CMK (cell line): ENCODE data around the gene EPYC.

Source experiments
- DNase-seq: peaks from one replicate; pipeline ENCODE4 v3.0.0-alpha.2; 2010; ENCODE audit warnings: low read depth

The EPYC gene

DNA sequence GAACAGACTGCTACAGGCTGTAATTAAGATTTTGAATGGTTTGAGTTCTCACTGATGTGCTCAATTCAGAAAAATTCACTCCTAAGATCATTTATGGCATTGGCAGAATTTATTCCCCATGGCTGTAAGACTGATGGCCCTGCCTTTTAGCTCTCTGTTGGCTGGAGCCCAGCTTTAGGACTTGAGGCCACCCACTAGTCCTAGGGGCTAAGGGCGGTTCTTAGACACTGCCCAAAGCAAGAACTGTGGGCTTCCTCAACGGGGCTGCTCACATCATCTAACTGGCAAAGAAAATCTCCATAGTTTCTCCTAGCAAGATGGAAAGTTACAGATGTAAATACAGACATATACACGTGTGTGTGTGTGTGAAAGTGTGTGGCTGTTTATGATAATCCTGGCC lies 46.4 kb downstream of the EPYC start:
- no peak for DNase-seq

- DNase-seq: no peak
Measured at GRCh38 chr12:90954921-90955320, 49.9 kb downstream of the EPYC start, which contains the start of gene CCER1. Gene CCER1 (minus strand): TSS chr12:90955176. CDS start chr12:90954742, 434 bp downstream.

- no peak for DNase-seq
Measured at GRCh38 chr12:90954428-90954827, 50.3 kb downstream of the EPYC start.

DNA sequence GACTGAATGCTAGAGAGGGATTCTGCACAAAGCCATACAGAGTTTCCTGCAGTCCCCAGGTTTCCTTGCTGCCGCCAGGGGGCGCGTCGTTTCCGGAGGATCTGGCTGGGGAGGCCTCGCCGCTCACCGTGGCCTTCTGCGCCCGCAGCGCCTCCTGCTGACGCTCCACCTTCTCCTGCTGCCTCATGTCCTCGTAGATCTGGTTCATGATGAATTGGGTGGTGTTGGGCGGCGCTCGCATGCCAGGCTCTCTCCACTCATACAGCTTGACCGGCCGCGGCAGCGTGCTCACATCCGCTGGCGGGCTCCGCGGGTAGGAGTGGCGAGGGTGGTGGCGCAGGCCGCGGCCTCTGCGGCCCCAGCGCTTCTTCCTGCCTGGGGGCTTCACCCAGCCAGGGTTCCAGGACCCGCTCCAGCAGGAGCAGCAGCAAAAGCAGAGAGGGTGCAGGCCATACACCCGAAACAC lies 50.8 kb downstream of the EPYC start:
- no peak for DNase-seq

DNA sequence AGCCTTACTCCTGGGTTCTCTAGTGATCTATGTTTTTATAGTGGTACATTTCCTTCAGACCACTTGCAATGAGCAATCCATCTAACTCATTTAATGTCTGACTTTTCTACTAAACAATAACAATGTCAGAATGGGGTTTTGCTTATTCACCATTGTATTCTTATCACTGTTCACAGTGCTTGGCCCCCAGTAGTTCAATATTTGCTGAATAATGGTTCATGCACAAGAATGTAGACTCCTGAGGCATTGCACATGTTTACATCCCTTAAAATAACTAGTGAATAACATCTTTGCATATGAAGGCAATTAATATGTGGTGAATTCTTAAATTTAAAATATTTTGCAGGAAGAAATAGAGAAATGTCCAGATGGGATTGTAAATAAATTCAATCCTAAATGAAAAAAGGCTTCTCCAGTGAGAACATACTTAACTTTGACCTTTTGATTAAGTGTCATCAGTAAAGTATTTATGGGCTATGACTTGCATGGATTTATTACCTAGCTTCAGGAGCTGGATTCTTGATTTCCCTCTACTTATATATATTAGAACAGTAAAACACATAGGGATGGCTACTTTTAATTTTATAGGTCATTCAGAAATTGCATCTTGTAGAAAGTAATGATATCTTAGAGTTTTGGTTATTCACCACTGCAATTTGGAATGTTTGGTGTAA lies 53.2 kb downstream of the EPYC start:
- no peak for DNase-seq

- no peak for DNase-seq
Measured at GRCh38 chr12:90947869-90948268, 56.9 kb downstream of the EPYC start.

DNA sequence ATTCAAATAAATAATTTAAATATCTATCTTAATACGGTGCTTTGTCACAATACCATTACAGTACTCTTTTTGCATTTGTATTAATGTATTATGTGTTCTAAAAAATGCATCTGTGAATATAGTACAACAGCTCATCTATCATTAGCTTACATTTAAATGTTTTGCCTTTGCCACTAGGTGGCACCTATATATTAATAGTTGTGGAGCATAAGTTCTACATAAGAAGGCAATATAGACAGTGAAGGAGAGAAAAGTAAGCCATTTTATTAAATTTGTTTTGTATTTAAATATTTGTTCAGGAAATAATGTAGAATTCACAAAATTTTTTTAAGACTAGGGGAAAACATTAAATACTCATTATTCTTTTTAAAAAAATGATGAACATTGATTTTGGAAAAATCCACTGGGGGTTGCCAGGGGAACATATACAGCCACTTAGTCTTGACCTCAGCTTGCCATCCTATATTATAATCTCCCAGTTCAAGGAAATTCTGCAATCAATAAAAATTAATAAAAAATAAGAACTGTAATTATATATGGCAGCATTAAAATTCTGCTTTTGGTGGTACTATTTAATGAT lies 59.6 kb downstream of the EPYC start:
- no peak for DNase-seq

DNA sequence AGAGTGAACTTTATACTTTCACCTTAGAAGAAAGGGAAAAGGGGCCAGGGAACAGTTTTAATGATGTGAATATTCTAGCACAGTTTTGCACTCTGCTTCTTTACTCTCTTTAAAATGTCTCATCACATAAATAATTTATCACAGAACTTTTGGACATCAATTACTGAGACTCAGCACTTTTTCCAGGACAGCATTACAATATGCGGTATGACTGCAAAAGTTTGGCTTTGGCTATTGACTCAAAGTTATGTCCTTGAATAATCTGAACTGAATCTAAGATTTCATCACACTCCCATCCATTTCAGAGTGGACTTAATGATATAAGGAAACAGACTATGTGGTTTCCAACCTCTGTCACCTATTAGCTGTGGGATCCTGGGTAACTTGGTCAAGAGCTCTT lies 61.5 kb downstream of the EPYC start:
- DNase-seq: no peak

GRCh38 chr12:90940872-90941499 lies 63.8 kb downstream of the EPYC start:
- DNase-seq: no peak

DNA sequence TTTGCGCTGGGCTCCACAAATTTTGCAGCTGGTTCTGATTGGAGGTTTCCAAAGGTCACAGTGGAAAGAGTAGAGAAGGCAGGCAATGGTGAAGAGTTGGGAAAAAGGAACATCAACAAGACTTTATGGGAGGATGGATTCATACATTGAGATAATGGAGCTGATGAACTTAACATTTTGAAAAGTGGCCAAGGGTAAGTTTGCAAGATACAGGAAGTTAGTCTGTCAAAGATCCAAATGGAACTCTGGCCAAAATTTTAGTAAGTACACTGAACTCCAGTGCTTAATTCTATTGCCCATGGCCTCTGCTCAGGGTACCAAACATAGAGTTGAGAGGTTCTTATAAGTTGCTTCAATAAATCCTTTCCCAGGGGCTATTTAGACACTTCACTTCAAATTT lies 65.4 kb downstream of the EPYC start:
- no peak for DNase-seq

- no peak for DNase-seq
Measured at GRCh38 chr12:90938451-90938850, 66.3 kb downstream of the EPYC start.

DNA sequence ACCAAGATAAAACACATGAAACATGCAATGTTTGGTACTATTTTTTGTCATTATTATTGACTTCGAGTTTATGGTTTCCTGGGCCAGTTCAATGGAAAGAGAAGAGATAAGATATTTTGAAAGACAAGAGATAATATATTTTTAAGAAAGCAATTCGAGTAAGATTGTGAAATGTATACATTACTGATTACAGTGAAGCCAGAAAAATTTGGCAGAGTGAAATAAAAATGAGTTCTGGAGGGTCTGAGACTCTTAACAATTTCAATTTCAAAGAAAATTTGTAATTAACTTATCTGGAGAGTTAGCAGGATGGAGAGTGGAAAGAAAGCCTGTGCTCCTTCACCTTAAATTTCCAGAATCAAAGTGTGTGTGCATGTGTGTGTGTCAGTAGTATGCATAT lies 67.1 kb downstream of the EPYC start:
- no peak for DNase-seq

GRCh38 chr12:90936230-90937005 lies 68.4 kb downstream of the EPYC start:
- DNase-seq: no peak

- DNase-seq: no peak
Measured at GRCh38 chr12:90925562-90925961, 79.2 kb downstream of the EPYC start.

DNA sequence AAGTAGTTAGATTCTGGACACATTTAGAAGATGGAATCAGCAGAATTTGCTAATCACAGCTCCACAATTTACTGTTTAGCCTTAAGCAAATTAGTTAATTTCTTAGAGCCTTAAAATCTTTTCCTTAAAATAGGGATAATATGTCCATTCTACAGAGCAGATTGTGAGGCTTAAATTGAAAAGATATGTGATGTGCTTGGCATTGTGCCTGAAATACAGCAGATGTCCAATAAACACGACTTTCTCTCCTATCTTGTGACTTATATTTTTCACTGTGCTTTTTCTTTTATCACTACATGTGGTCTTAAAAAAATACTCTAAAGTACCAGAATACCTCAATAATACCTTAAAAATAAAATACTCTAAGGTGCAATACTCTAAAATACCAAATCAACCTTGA lies 80.4 kb downstream of the EPYC start:
- DNase-seq: no peak

DNA sequence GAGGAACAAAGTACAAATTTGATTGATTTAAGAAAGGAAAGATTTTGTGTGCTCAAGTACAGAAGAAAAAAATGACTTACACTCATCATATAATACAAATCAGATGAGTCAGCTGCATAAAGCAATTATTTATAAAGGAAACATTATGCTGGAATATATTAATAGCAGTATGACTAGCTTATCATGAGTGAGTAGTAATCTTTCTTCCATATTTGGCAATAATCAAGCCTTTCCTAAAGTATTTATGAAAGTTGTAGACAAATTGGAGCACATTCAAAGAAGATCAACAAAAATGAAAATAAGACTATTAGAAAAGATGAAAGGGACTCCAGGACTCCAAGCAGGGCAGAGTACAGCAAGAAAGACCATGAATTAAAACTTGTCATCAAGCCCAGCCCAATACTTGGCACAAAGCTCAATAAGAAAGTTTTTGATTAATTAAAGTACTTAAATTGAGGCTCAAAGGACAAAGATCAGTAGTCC lies 82.6 kb downstream of the EPYC start:
- no peak for DNase-seq

DNA sequence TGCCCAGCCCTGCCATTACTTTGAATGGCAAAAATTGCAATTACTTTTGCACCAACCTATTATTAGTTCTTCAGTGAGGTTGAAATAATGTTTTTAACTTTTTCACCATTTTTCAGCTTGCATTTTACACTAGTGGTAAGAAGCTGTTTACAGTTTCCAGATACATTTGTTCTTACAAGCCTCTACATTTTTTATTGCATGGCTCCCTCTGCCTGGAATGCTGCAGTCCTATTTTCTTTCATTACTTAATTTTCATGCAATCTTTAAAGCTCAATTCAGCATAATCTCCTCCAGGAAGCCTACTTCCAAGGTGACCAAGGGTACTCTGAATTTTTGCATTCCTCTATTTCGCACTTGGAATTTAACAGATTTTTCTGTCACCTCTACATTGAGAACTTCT lies 83.2 kb downstream of the EPYC start:
- DNase-seq: no peak

- DNase-seq: no peak
Measured at GRCh38 chr12:90920222-90920621, 84.5 kb downstream of the EPYC start.

GRCh38 chr12:90917431-90917830 lies 87.3 kb downstream of the EPYC start:
- DNase-seq: no peak

GRCh38 chr12:90916516-90916915 lies 88.3 kb downstream of the EPYC start:
- DNase-seq: no peak

- no peak for DNase-seq
Measured at GRCh38 chr12:90915353-90915752, 89.4 kb downstream of the EPYC start.
